GM18868 (cell line): ENCODE results near the gene MUC5AC.

Source experiments
- ATAC-seq: cut with Tn5 transposase; IDR thresholded peaks from one replicate; pipeline ENCODE4 v1.9.1; 2021; ENCODE audit warnings: mild to moderate bottlenecking, moderate library complexity; ENCODE audit not compliant: unreplicated experiment

The MUC5AC gene

DNA sequence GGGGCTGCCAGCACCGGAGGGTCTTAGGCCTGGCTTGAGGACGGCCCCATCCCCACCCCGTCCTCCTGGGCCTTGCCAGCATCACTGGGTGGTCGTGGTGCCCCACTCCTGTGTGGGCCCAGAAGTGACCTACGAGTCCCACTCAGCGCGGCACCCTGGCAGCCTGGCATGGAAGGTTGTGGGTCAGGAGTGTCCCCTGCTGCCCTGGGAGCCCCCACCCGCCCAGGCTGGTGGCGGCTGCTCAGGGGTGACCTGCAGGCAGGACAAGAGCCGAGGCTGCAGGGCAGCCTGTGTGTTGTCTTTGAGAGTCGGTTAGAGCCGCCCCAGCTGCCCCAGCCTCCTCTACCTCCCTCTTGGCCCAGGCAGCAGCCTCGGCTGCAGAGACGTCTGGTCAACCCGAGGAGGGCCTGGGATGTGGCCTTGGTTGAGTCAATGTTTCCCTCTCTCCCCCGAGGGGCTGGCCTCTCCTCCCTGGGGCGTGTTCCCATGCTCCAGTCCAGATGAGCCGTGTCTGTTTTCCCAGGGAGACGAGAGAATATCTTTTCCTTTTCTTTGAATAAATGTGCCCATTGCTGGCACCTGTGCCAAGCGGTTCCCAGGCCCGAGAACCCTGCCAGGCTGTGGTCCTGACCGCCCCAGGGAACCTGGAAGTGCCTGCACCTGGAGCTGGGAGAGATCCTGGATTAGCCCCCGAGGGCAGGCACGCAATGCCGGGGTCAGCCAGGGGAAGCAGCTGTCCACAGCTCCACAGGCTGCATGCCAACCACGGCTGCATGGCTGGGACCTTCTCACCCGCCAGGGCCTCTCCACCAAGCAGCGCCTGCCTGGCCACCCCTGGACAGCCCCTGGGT lies 35.7 kb upstream of the MUC5AC start:
- no peak for ATAC-seq

- no peak for ATAC-seq
Measured at GRCh38 chr11:1122664-1123002, 35.1 kb upstream of the MUC5AC start.

GRCh38 chr11:1123970-1124369 lies 33.8 kb upstream of the MUC5AC start:
- no peak for ATAC-seq

GRCh38 chr11:1125803-1126202 lies 31.9 kb upstream of the MUC5AC start:
- no peak for ATAC-seq

- ATAC-seq = no peak
Measured at GRCh38 chr11:1126491-1126926, 31.2 kb upstream of the MUC5AC start.

DNA sequence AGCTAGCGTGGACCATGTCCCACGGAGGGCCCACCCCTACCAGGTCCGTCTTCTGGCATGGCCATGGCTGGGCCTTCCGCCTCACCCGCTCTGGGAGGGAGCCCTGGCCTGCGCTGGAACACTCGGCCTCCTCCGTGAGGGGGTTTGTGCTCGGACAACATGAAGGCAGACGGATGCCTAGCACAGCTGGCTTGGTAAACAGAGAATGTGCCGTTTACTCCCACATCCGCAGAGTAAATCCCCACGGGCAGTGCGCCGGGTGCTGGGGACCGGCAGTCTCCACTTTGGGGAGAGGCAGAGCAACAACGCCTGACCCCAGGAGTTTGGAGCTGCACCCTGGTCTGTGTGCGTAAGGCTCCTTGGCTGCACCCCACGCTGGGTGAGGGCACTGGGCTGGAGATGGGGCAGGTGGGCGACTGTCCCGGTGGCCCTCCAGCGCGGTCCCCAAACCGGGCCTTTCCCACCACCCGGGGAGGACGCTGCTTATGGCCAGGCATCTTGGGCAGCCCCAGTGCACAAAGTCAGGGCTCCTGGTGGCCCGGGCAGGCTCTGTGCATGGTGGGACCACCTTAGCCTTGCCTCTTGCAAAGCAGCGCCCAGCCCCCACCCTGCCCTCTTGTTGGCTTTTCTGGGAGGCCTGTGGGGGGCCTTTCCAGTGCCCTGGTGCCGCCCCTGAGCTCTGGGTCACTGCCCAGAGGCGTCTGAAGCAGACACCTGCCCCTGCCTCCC lies 30.7 kb upstream of the MUC5AC start:
- no peak for ATAC-seq

GRCh38 chr11:1127664-1128162 lies 30.0 kb upstream of the MUC5AC start:
- no peak for ATAC-seq

DNA sequence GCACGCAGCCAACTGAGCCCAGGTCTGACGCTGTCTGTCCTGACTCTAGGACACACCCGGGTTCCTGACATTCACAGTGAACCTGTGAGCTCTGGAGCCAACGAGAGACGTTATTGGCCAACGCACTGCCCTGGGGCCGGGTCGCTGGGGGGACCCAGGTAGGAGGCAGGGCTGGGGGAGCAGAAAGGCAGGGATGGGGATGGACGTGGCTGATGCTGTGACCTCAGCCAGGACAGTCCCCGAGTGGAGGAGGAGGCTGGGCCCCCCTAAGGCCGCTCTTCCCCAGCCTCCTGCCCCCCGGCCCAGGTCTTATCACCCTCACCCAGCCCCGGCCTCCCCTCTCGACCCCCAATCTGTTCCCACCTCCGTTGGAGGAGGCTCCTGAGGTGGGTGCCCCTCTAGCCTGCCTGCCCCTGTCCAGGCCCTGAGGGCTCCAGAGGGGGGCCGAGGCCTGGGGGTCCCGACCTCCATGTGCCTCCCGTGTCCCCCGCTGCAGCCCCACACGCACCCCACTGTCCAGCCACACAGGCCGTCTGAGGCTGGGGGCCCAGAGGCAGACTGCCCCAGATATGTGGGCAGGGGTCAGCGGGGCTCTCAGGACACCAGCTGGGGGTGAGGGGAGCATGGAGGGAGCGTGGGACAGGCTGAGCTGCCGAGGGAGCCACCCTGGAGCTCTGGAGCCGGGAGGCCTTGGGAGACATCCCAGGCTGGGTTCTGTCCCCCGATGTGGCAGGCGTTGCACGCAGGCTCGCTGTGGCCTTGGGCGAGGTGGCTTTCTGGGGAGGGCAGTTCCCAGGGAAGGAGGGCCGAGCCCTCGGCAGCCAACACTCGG lies 29.2 kb upstream of the MUC5AC start:
- ATAC-seq = no peak

DNA sequence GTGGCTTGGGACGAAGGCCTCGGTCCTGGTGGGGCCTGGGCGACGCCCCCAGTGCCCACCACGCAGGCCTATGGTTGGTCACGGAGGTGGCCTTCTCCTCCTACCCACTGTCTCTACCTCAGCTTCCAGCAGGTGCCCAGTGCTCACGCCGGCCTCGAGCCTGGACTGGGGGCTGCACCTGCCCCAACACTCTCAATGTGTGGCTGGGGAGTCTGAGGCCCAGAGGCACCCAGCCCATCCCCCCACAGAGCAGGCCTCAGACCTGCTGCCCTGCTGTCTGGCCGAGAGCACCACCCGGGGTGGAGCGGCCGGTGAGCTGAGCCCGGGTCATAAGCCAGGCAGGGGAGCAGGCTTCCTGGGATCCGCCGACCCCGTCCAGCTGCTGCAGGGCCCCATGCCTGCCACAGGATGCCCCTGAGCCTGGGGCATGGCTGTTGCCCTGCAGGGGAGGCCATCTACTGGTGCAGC lies 28.6 kb upstream of the MUC5AC start:
- no peak for ATAC-seq

GRCh38 chr11:1129611-1130160 lies 28.1 kb upstream of the MUC5AC start:
- ATAC-seq = no peak

DNA sequence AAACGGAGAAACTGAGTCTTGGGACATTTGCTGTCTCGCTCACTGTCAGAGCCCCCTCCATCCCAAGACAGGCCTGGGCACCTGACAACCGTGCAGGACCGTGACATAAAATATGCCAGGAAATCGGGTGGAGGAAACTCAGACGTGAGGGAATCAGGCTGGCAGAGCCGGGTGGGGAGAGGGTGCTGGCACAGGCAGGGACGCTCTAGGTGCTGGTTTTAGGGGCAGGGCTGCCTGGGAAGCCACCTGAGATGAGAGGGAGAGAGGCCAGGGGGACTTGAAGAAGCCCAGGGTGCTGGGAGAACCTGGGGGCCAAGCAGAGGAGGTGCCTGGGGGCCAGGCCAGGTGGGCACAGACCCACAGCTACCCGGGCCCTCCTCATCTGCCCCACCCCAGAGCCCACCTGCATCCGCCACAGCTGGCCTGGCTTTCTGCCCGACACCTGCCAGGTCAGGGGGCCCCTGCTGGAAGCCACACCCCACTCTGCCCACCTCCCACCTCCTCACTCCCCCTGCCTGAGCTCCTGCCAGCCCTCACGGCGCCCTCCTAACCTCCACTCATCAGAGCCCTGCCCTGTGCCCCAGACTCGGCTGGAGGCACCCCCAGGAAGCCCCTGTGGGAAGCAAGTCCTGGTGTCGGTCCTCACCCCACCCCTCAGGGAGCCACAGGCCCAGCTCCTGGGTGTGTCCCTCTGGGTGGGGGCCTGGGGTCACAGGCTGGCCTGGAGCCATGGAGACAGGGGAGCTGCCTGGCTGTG lies 27.3 kb upstream of the MUC5AC start:
- no peak for ATAC-seq

DNA sequence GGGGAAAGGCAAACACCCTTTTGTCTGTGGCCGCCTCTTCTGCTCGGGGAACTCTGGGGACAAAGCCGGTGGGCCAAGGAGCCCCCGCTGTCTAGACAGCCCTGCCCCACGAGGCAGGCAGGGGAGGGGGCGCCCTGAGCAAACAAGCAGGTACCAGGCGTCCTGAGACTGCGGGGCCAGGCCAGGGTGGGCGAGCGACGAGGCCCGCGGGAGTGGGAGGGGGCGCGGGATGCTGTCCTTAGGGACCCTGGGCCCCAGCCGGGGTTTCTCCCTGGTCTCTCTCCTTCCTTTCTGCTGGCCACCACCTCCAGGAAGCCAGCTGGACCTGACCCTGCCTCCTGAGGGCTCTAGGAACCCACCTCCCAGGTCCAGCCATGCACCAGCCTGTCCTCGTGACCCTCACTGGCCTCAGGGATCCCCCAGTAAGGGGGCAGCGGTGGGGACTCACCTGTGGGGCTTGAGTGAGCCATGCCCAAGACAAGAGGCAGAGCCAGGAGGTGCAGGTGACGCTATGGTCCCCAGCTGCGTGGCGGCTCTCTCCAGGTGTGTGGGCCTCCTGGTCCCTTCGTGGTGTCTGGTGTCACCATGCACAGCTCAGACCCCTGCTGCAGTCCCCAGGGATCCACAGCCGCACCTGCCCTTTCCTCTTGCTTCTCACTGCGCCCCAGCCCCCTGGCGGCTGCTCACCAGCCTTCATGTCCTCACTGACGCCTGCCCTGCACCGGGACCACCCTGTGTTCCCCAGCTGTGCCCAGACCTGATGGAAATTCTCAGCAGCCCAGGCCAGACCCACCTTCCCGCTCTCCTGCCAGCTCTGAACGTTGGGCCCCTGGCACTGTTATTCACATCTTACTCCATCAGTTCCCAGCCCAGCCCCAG lies 26.5 kb upstream of the MUC5AC start:
- no peak for ATAC-seq

- ATAC-seq = no peak
Measured at GRCh38 chr11:1134848-1135445, 22.8 kb upstream of the MUC5AC start.

- ATAC-seq = no peak
Measured at GRCh38 chr11:1138097-1138496, 19.7 kb upstream of the MUC5AC start.

- no peak for ATAC-seq
Measured at GRCh38 chr11:1139441-1140083, 18.2 kb upstream of the MUC5AC start.

- no peak for ATAC-seq
Measured at GRCh38 chr11:1140642-1141490, 16.9 kb upstream of the MUC5AC start.

- no peak for ATAC-seq
Measured at GRCh38 chr11:1146365-1146764, 11.4 kb upstream of the MUC5AC start.
